HepG2 (cell line): Measurements from ENCODE around the gene SMIM8. TPM values are rescaled to one million over a fixed set of nuclear protein-coding genes. Genes with fewer than 3 reads are reported as not detected.

Experiments used
- ELF3 ChIP-seq: IDR thresholded peaks from 2 replicates; pipeline ENCODE4 v1.6.1; 2016; ENCODE audit warnings: missing genetic modification reagents, missing compliant biosample characterization
- FOXA3 ChIP-seq: IDR thresholded peaks from 2 replicates; pipeline ENCODE4 v1.6.1; 2016; ENCODE audit warnings: missing genetic modification reagents, missing compliant biosample characterization
- GZF1 ChIP-seq: sonication (generic); formaldehyde crosslinking; IDR thresholded peaks from 2 replicates; pipeline ENCODE4 v1.5.1; 2020; ENCODE audit warnings: mild to moderate bottlenecking, missing genetic modification reagents
- HIVEP1 ChIP-seq: sonication (generic); formaldehyde crosslinking; IDR thresholded peaks from 2 replicates; pipeline ENCODE4 v1.4.0; 2020; ENCODE audit warnings: mild to moderate bottlenecking, missing genetic modification reagents
- IKZF1 ChIP-seq: fragments of 450-650 bp; IDR thresholded peaks from 2 replicates; pipeline ENCODE4 v1.7.1; 2016
- SIX4 ChIP-seq: sonication (generic); formaldehyde crosslinking; IDR thresholded peaks from 2 replicates; pipeline ENCODE4 v1.4.0; 2020; ENCODE audit warnings: missing genetic modification reagents
- SOX6 ChIP-seq, 2 experiments: fragments of 450-650 bp in 1 of 2; sonication (generic) in 1 of 2; formaldehyde crosslinking in 1 of 2; IDR thresholded peaks; 2 replicates each; pipeline versions ENCODE4 v1.4.0 to v1.6.1; 2017 to 2020; ENCODE audit warnings: antibody characterized with exemption in 1 of 2, mild to moderate bottlenecking in 1 of 2, missing genetic modification reagents in 1 of 2
- TBL1XR1 ChIP-seq: fragments of 150-350 bp; IDR thresholded peaks from 2 replicates; pipeline ENCODE4 v1.6.1; 2014; ENCODE audit warnings: borderline replicate concordance, low read length; ENCODE audit not compliant: partially characterized antibody
- TEAD2 ChIP-seq: sonication (generic); formaldehyde crosslinking; IDR thresholded peaks from 2 replicates; pipeline ENCODE4 v1.9.0; 2021; ENCODE audit warnings: missing genetic modification reagents
- TRIM24 ChIP-seq: sonication (generic); formaldehyde crosslinking; IDR thresholded peaks from 2 replicates; pipeline ENCODE4 v1.8.0; 2022; ENCODE audit warnings: mild to moderate bottlenecking, missing genetic modification reagents
- ZBTB21 ChIP-seq: sonication (generic); formaldehyde crosslinking; IDR thresholded peaks from 2 replicates; pipeline ENCODE4 v1.4.0; 2020; ENCODE audit warnings: missing genetic modification reagents
- ZNF143 ChIP-seq: sonication (generic); formaldehyde crosslinking; IDR thresholded peaks from 2 replicates; pipeline ENCODE4 v1.4.0; 2020; ENCODE audit warnings: missing genetic modification reagents
- polyA plus RNA-seq, 8 experiments: library from polyadenylated mRNA; depleted of rRNA in 3 of 8; stranded (reverse) in 7 of 8; unstranded in 1 of 8; fragments of >200 nt; fragmentation: Illumina TruSeq in 4 of 8; extraction: Trizol in 4 of 8; gene quantifications; 2 replicates each; pipeline versions ENCODE4 v1.2.1 to v1.2.3, GENCODE V29; 2011 to 2016; ENCODE audit warnings: low read depth in 4 of 8, missing spikeins in 1 of 8, mixed read lengths in 1 of 8; ENCODE audit not compliant: insufficient read depth in 1 of 8
- total RNA-seq, 5 experiments: library from RNA; depleted of rRNA; stranded (reverse); fragments of >200 nt; fragmentation: Illumina TruSeq; extraction: Trizol; gene quantifications; 2 replicates each; pipeline ENCODE4 v1.2.3, GENCODE V29; 2016; ENCODE audit warnings: low read depth in 1 of 5
- TF ChIP-seq, protein P1 (sequence below): IDR thresholded peaks from 2 replicates; pipeline ENCODE4 v1.6.1; 2016; ENCODE audit warnings: low read depth, missing genetic modification reagents, missing compliant biosample characterization
- TF ChIP-seq, protein P2 (sequence below): IDR thresholded peaks from 2 replicates; pipeline ENCODE4 v1.6.1; 2012; ENCODE audit warnings: low read depth, low read length, improper control_type of control experiment
- TF ChIP-seq, protein P3 (sequence below): sonication (generic); formaldehyde crosslinking; IDR thresholded peaks from 2 replicates; pipeline ENCODE4 v1.5.0; 2020; ENCODE audit warnings: missing genetic modification reagents
- TF ChIP-seq, protein P4 (sequence below): sonication (generic); formaldehyde crosslinking; IDR thresholded peaks from 2 replicates; pipeline ENCODE4 v1.4.0; 2020; ENCODE audit warnings: missing genetic modification reagents, borderline replicate concordance

SMIM8 gene
- total and polyA plus RNA-seq, 2 of the 13 experiments (the other 11 are each of a cell fraction or from before 2014, with no cell fraction given), result 4.8 to 10.0 TPM

- TF ChIP-seq, protein P1, sequence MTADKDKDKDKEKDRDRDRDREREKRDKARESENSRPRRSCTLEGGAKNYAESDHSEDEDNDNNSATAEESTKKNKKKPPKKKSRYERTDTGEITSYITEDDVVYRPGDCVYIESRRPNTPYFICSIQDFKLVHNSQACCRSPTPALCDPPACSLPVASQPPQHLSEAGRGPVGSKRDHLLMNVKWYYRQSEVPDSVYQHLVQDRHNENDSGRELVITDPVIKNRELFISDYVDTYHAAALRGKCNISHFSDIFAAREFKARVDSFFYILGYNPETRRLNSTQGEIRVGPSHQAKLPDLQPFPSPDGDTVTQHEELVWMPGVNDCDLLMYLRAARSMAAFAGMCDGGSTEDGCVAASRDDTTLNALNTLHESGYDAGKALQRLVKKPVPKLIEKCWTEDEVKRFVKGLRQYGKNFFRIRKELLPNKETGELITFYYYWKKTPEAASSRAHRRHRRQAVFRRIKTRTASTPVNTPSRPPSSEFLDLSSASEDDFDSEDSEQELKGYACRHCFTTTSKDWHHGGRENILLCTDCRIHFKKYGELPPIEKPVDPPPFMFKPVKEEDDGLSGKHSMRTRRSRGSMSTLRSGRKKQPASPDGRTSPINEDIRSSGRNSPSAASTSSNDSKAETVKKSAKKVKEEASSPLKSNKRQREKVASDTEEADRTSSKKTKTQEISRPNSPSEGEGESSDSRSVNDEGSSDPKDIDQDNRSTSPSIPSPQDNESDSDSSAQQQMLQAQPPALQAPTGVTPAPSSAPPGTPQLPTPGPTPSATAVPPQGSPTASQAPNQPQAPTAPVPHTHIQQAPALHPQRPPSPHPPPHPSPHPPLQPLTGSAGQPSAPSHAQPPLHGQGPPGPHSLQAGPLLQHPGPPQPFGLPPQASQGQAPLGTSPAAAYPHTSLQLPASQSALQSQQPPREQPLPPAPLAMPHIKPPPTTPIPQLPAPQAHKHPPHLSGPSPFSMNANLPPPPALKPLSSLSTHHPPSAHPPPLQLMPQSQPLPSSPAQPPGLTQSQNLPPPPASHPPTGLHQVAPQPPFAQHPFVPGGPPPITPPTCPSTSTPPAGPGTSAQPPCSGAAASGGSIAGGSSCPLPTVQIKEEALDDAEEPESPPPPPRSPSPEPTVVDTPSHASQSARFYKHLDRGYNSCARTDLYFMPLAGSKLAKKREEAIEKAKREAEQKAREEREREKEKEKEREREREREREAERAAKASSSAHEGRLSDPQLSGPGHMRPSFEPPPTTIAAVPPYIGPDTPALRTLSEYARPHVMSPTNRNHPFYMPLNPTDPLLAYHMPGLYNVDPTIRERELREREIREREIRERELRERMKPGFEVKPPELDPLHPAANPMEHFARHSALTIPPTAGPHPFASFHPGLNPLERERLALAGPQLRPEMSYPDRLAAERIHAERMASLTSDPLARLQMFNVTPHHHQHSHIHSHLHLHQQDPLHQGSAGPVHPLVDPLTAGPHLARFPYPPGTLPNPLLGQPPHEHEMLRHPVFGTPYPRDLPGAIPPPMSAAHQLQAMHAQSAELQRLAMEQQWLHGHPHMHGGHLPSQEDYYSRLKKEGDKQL (CRISPR knock-in tag), result no peak
- TF ChIP-seq TEAD2 (CRISPR knock-in tag) (peak; percentile 48; the same call in 1 of the 2 replicates), IKZF1 (no peak), TRIM24 (CRISPR knock-in tag) (no peak), SIX4 (0 out of 2 replicates have a peak, but pooled peaks have one; percentile 41), SOX6 (IDR thresholded peaks at IDR 0.05) (no peak), SOX6 (CRISPR knock-in tag; IDR thresholded peaks at IDR 0.05) (peak; percentile 63), TBL1XR1 (no peak), GZF1 (no peak), ZBTB21 (CRISPR knock-in tag) (no peak), ZNF143 (CRISPR knock-in tag) (peak; percentile 73), ELF3 (peak; percentile 56), HIVEP1 (0 out of 2 replicates have a peak, but pooled peaks have one; percentile 40), FOXA3 (CRISPR knock-in tag) (peak; percentile 76)
- TF ChIP-seq, protein P2, sequence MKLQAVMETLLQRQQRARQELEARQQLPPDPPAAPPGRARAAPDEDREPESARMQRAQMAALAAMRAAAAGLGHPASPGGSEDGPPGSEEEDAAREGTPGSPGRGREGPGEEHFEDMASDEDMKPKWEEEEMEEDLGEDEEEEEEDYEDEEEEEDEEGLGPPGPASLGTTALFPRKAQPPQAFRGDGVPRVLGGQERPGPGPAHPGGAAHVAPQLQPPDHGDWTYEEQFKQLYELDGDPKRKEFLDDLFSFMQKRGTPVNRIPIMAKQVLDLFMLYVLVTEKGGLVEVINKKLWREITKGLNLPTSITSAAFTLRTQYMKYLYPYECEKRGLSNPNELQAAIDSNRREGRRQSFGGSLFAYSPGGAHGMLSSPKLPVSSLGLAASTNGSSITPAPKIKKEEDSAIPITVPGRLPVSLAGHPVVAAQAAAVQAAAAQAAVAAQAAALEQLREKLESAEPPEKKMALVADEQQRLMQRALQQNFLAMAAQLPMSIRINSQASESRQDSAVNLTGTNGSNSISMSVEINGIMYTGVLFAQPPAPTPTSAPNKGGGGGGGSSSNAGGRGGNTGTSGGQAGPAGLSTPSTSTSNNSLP, result no peak; the same call in 1 of the 2 replicates
- TF ChIP-seq, protein P3, sequence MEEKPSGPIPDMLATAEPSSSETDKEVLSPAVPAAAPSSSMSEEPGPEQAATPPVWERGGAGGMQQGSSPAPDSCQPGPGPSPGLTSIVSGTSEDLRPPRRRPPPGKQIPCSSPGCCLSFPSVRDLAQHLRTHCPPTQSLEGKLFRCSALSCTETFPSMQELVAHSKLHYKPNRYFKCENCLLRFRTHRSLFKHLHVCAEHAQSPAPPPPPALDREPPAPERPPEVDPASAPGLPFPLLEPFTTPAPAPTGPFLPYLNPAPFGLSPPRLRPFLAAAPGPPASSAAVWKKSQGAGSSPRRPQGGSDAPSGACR (CRISPR knock-in tag), result peak; percentile 74; the same call in 1 of the 2 replicates
- TF ChIP-seq, protein P4, sequence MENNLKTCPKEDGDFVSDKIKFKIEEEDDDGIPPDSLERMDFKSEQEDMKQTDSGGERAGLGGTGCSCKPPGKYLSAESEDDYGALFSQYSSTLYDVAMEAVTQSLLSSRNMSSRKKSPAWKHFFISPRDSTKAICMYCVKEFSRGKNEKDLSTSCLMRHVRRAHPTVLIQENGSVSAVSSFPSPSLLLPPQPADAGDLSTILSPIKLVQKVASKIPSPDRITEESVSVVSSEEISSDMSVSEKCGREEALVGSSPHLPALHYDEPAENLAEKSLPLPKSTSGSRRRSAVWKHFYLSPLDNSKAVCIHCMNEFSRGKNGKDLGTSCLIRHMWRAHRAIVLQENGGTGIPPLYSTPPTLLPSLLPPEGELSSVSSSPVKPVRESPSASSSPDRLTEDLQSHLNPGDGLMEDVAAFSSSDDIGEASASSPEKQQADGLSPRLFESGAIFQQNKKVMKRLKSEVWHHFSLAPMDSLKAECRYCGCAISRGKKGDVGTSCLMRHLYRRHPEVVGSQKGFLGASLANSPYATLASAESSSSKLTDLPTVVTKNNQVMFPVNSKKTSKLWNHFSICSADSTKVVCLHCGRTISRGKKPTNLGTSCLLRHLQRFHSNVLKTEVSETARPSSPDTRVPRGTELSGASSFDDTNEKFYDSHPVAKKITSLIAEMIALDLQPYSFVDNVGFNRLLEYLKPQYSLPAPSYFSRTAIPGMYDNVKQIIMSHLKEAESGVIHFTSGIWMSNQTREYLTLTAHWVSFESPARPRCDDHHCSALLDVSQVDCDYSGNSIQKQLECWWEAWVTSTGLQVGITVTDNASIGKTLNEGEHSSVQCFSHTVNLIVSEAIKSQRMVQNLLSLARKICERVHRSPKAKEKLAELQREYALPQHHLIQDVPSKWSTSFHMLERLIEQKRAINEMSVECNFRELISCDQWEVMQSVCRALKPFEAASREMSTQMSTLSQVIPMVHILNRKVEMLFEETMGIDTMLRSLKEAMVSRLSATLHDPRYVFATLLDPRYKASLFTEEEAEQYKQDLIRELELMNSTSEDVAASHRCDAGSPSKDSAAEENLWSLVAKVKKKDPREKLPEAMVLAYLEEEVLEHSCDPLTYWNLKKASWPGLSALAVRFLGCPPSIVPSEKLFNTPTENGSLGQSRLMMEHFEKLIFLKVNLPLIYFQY (CRISPR knock-in tag), result no peak
Measured at GRCh38 chr6:87322304-87323212, at the start of gene SMIM8 (continued).
